AG04450 (cell line): ENCODE results near the gene KY. TPM values are rescaled to one million over a fixed set of nuclear protein-coding genes. Genes with fewer than 3 reads are reported as not detected.

ENCODE experiments used
- CTCF ChIA-PET: fragments of 300-600, 350-600 bp; formaldehyde crosslinking; extraction: SDS; loops from one replicate; lab custom pipeline; 2022; ENCODE audit warnings: antibody characterized with exemption, inconsistent platforms; lab: Charles Lee
- POLR2A ChIA-PET: fragments of 350-600 bp; formaldehyde crosslinking; extraction: SDS; loops from one replicate; lab custom pipeline; 2021; ENCODE audit warnings: antibody characterized with exemption, inconsistent platforms; lab: Yijun Ruan, JAX
- DNase-seq: peaks from one replicate; pipeline ENCODE4 v3.0.0-alpha.2; 2011; ENCODE audit warnings: low read depth, low spot score
- H3K27ac ChIP-seq: one replicate; pipeline ENCODE4 v1.5.1; 2012; ENCODE audit warnings: low read depth, low read length, control low read depth
- H3K27me3 ChIP-seq: one replicate; pipeline ENCODE4 v1.6.0; 2012; ENCODE audit warnings: low read length; ENCODE audit not compliant: control insufficient read depth, insufficient read depth
- H3K4me3 ChIP-seq: 2 replicates; pipeline ENCODE4 v1.5.1; 2011; ENCODE audit warnings: mild to moderate bottlenecking, low read depth, low read length, control low read depth
- H3K9me3 ChIP-seq: 2 replicates; pipeline ENCODE4 v1.5.1; 2012; ENCODE audit warnings: low read length; ENCODE audit not compliant: control insufficient read depth, insufficient read depth
- polyA plus RNA-seq: library from polyadenylated mRNA; depleted of rRNA; stranded (reverse); fragments of >200 nt; gene quantifications from 2 replicates; pipeline ENCODE4 v1.2.3, GENCODE V29; 2011
- TF ChIP-seq, protein P1 (sequence below): IDR thresholded peaks from 2 replicates; pipeline ENCODE4 v1.5.1; 2011; ENCODE audit warnings: low read depth, low read length, control low read depth, inconsistent platforms

Gene KY
- polyA plus RNA-seq, 1 experiment = 0.04 TPM

- POLR2A ChIA-PET = no interaction called here
- H3K9me3 ChIP-seq = no peaks in the 10 kb centered on the region
- peaks cover 2% of the 10 kb centered on the region for H3K27me3 ChIP-seq
- CTCF ChIA-PET = interaction anchor here (6.2 kb wide), 1 partner anchor 42 kb away, joined by 124 read pairs; no protein-coding TSS in a partner anchor
- no peak overlapping the region for H3K4me3 ChIP-seq
- TF ChIP-seq, protein P1, sequence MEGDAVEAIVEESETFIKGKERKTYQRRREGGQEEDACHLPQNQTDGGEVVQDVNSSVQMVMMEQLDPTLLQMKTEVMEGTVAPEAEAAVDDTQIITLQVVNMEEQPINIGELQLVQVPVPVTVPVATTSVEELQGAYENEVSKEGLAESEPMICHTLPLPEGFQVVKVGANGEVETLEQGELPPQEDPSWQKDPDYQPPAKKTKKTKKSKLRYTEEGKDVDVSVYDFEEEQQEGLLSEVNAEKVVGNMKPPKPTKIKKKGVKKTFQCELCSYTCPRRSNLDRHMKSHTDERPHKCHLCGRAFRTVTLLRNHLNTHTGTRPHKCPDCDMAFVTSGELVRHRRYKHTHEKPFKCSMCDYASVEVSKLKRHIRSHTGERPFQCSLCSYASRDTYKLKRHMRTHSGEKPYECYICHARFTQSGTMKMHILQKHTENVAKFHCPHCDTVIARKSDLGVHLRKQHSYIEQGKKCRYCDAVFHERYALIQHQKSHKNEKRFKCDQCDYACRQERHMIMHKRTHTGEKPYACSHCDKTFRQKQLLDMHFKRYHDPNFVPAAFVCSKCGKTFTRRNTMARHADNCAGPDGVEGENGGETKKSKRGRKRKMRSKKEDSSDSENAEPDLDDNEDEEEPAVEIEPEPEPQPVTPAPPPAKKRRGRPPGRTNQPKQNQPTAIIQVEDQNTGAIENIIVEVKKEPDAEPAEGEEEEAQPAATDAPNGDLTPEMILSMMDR = no peak
- no peak for DNase-seq
- no peak overlapping the region for H3K27ac ChIP-seq
Measured at GRCh38 chr3:134643150-134643675, 7.6 kb downstream of the KY start.

- ChIA-PET POLR2A (no interaction called here), CTCF (interaction anchor here (0.9 to 6.2 kb wide), 3 partner anchors 27 to 112 kb away, joined by 4 to 124 read pairs (median 17); no protein-coding TSS in a partner anchor)
- Histone ChIP-seq H3K27ac (no peak overlapping the region), H3K4me3 (no peak overlapping the region), H3K9me3 (no peaks in the 10 kb centered on the region), H3K27me3 (peaks cover 2% of the 10 kb centered on the region)
- no peak for DNase-seq
- TF ChIP-seq, protein P1 = no peak
Measured at GRCh38 chr3:134642445-134643149, 8.2 kb downstream of the KY start.

DNA sequence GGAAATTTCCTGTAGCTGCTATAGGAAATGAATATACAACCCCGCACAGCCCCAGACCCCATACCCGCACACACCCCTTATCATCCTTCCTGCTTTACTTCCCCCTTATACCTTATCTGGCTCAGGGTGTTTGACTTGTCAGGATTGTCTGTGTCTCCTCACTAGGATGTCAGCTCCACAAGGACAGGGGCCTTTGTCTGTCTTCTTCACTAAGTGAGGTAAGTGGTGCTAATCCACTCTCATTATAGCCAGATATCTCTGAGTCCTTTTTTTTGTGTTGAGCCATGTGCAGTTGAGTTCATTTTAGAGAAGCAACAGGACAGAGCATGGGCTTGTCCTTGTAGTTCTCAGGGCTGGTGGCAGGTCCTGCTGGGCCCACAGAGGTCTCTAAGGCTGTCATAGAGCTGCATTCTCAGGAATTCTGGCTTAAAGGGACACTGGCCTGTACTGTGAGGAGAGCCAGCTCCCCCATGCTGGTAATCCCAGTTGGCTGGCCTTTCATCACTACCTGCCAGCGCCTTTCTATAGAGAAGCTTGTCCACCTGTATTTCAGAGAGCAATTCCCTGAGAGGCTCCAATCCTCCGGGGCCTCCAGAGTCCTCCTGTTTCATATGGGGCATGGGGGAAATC lies 9.0 kb downstream of the KY start:
- TF ChIP-seq, protein P1 = no peak
- Histone ChIP-seq H3K9me3 (no peaks in the 10 kb centered on the region), H3K4me3 (no peak overlapping the region), H3K27me3 (peaks cover 2% of the 10 kb centered on the region), H3K27ac (no peak overlapping the region)
- ChIA-PET POLR2A (no interaction called here), CTCF (interaction anchor here (0.9 to 6.2 kb wide), 8 partner anchors 7 to 113 kb away, joined by 4 to 124 read pairs (median 9); partner anchors contain the start of gene KY)
- no peak for DNase-seq

- ChIA-PET CTCF (interaction anchor here (0.7 to 6.2 kb wide), 16 partner anchors 8 to 114 kb away, joined by 3 to 124 read pairs (median 4); partner anchors contain the start of gene KY), POLR2A (no interaction called here)
- H3K27ac ChIP-seq = no peak overlapping the region
- H3K4me3 ChIP-seq = no peak overlapping the region
- DNase-seq = no peak
- no peaks in the 10 kb centered on the region for H3K9me3 ChIP-seq
- peaks cover 4% of the 10 kb centered on the region for H3K27me3 ChIP-seq
- TF ChIP-seq, protein P1 = peak; percentile 73
Measured at GRCh38 chr3:134640872-134641470, 9.9 kb downstream of the KY start.
